Natural killer cell (primary cell): Measurements from ENCODE around the gene RNF213. TPM values are rescaled to one million over a fixed set of nuclear protein-coding genes. Genes with fewer than 3 reads are reported as not detected.
"Not testable (repeated sequence)": the region's sequence is repeated elsewhere in the genome, so short reads cannot be mapped to it uniquely, and the experiment has no call there.

Experiments used
- ATAC-seq, 3 donors: fragments of 150-1000 bp in 2 of 3; fragments of 200-7000 bp in 1 of 3; cut with Tn5 transposase; 1 replicate in 1 of 3; 2 replicates in 2 of 3; pipeline ENCODE4 v1.10.0; 2021; ENCODE audit warnings: mild to moderate bottlenecking in 2 of 3, moderate library complexity in 2 of 3
- DNase-seq, 2 donors: peaks; one replicate each; pipeline versions ENCODE4 v3.0.0 to v3.0.0-alpha.2; 2013 to 2021; ENCODE audit warnings: mixed read lengths in 1 of 2
- H3K27ac ChIP-seq: one replicate; pipeline ENCODE4 v1.5.1; 2013; ENCODE audit warnings: mild to moderate bottlenecking, low read length
- H3K27me3 ChIP-seq: one replicate; pipeline ENCODE4 v1.6.1; 2013; ENCODE audit warnings: low read length; ENCODE audit not compliant: control insufficient read depth, insufficient read depth
- H3K36me3 ChIP-seq: one replicate; pipeline ENCODE4 v1.6.1; 2013; ENCODE audit warnings: low read length; ENCODE audit not compliant: control insufficient read depth, insufficient read depth
- H3K4me1 ChIP-seq: one replicate; pipeline ENCODE4 v1.6.1; 2013; ENCODE audit warnings: low read length; ENCODE audit not compliant: control insufficient read depth, insufficient read depth
- H3K4me3 ChIP-seq: one replicate; pipeline ENCODE4 v1.5.1; 2013; ENCODE audit warnings: low read length
- H3K9me3 ChIP-seq: one replicate; pipeline ENCODE4 v1.6.1; 2013; ENCODE audit warnings: low read length; ENCODE audit not compliant: control insufficient read depth, insufficient read depth
- H3K27ac Mint-ChIP-seq, 2 donors: one replicate each; pipeline ENCODE4 v1.8.0; 2022; ENCODE audit warnings: mild to moderate bottlenecking in 2 of 2, mixed read lengths in 2 of 2, moderate library complexity in 1 of 2
- H3K27me3 Mint-ChIP-seq, 2 donors: one replicate each; pipeline ENCODE4 v1.8.0; 2022; ENCODE audit warnings: low read depth in 2 of 2, mixed read lengths in 2 of 2
- H3K36me3 Mint-ChIP-seq: one replicate; pipeline ENCODE4 v1.8.0; 2022; ENCODE audit warnings: mixed read lengths
- H3K4me1 Mint-ChIP-seq, 2 donors: one replicate each; pipeline ENCODE4 v1.8.0; 2022; ENCODE audit warnings: mixed read lengths in 2 of 2
- H3K4me3 Mint-ChIP-seq: one replicate; pipeline ENCODE4 v1.8.0; 2022; ENCODE audit warnings: mild to moderate bottlenecking, moderate library complexity, mixed read lengths
- H3K9me3 Mint-ChIP-seq, 2 donors: one replicate each; pipeline ENCODE4 v1.8.0; 2022; ENCODE audit warnings: mixed read lengths in 2 of 2
- CTCF ChIP-seq: fragments of 200-600 bp; IDR thresholded peaks from one replicate; pipeline ENCODE4 v1.8.0; 2022; ENCODE audit warnings: antibody characterized with exemption
- whole genome bisulfite sequencing: methylation state at CpG from one replicate; pipeline ENCODE4 v1.1.7; 2013; ENCODE audit warnings: missing lambda C conversion rate; ENCODE audit not compliant: insufficient coverage; 5-methylcytosine and 5-hydroxymethylcytosine counted together
- intact Hi-C: fragments of 100-400 bp; cut with micrococcal nuclease; formaldehyde crosslinking; loops from one replicate; pipeline ENCODE4 v1.14.2; 2022
- total RNA-seq, 4 donors: library from RNA; stranded (reverse); fragments of 120-200 nt in 1 of 4; gene quantifications; one replicate each; pipeline versions ENCODE4 v1.2.3 to v1.2.4, GENCODE V29; 2013 to 2022

RNF213 gene
- total RNA-seq, 3 donors from 2014 or later (not counting 1 experiment from before 2014, with no cell fraction given) = 929 to 1,120 (median 1,060) TPM

- Mint-ChIP-seq H3K27me3 (no peaks in the 10 kb centered on the region), H3K4me3 (no peak overlapping the region), H3K9me3 (no peaks in the 10 kb centered on the region), H3K27ac (peak overlapping the region; percentile 37 to 60), H3K4me1 (peaks cover 0 to 22% of the 10 kb centered on the region in 2 donors), H3K36me3 (peaks cover 28% of the 10 kb centered on the region)
- no peaks in the 10 kb centered on the region for H3K9me3 ChIP-seq
- TF ChIP-seq CTCF = no peak
- no peak overlapping the region for H3K4me3 ChIP-seq
- intact Hi-C loops = no loop called here
- WGBS = 90% methylated on average over 8 of the region's 9 CpGs
- no peaks in the 10 kb centered on the region for H3K27me3 ChIP-seq
- ATAC-seq = no peak
- H3K27ac ChIP-seq = no peak overlapping the region
- no peak for DNase-seq
- peaks cover 89% of the 10 kb centered on the region for H3K36me3 ChIP-seq
- H3K4me1 ChIP-seq = no peaks in the 10 kb centered on the region
These were observed 69.6 kb downstream of the RNF213 start for GRCh38 chr17:80330276-80330675.

GRCh38 chr17:80330938-80331337 lies 70.3 kb downstream of the RNF213 start:
- ATAC-seq, H3K4me3 Mint-ChIP-seq, H3K27ac ChIP-seq, H3K4me1 ChIP-seq, H3K9me3 Mint-ChIP-seq, H3K27me3 Mint-ChIP-seq, intact Hi-C loops, H3K4me3 ChIP-seq, DNase-seq, H3K9me3 ChIP-seq, H3K27me3 ChIP-seq: not testable (repeated sequence)
- Mint-ChIP-seq H3K36me3 (peaks cover 28% of the 10 kb centered on the region), H3K4me1 (peaks cover 0 to 22% of the 10 kb centered on the region in 2 donors), H3K27ac (peak overlapping the region; percentile 60 to 68)
- 94% methylated on average over 6 of the region's 6 CpGs for WGBS
- peaks cover 91% of the 10 kb centered on the region for H3K36me3 ChIP-seq

GRCh38 chr17:80331820-80332219 lies 71.2 kb downstream of the RNF213 start:
- Mint-ChIP-seq H3K27ac (peak overlapping the region; percentile 60 to 68), H3K4me3 (peak overlapping the region; percentile 17), H3K9me3 (no peaks in the 10 kb centered on the region), H3K4me1 (peaks cover 0 to 18% of the 10 kb centered on the region in 2 donors), H3K27me3 (no peaks in the 10 kb centered on the region), H3K36me3 (peaks cover 28% of the 10 kb centered on the region)
- 95% methylated on average over 10 of the region's 10 CpGs for WGBS
- no peak for ATAC-seq
- Histone ChIP-seq H3K9me3 (no peaks in the 10 kb centered on the region), H3K4me1 (no peaks in the 10 kb centered on the region), H3K27me3 (no peaks in the 10 kb centered on the region), H3K27ac (no peak overlapping the region), H3K4me3 (no peak overlapping the region), H3K36me3 (peaks cover 91% of the 10 kb centered on the region)
- intact Hi-C loops = no loop called here
- no peak for DNase-seq
- TF ChIP-seq CTCF = no peak

- Mint-ChIP-seq H3K27ac (peak overlapping the region; percentile 11 to 23), H3K9me3 (no peaks in the 10 kb centered on the region), H3K36me3 (peaks cover 2% of the 10 kb centered on the region), H3K27me3 (no peaks in the 10 kb centered on the region), H3K4me1 (peaks cover 0 to 4% of the 10 kb centered on the region in 2 donors), H3K4me3 (no peak overlapping the region)
- no peaks in the 10 kb centered on the region for H3K27me3 ChIP-seq
- no peak overlapping the region for H3K27ac ChIP-seq
- no peaks in the 10 kb centered on the region for H3K9me3 ChIP-seq
- TF ChIP-seq CTCF = no peak
- intact Hi-C loops = no loop called here
- peaks cover 82% of the 10 kb centered on the region for H3K36me3 ChIP-seq
- no peak for DNase-seq
- H3K4me1 ChIP-seq = no peaks in the 10 kb centered on the region
- H3K4me3 ChIP-seq = no peak overlapping the region
- 95% methylated on average over 27 of the region's 27 CpGs for WGBS
- ATAC-seq = no peak
These were observed 76.7 kb downstream of the RNF213 start for GRCh38 chr17:80337195-80337895.
